ENCODE data around the gene ZDHHC20. TPM values are rescaled to one million over a fixed set of nuclear protein-coding genes. Genes with fewer than 3 reads are reported as not detected.

Gene ZDHHC20
- total and polyA plus RNA-seq, 10 of the 15 experiments (the other 5 are each of a cell fraction or from before 2014, with no cell fraction given), result 8.6 to 57.8 (median 41.7) TPM

GRCh38 chr13:21450936-21451335 is 8.2 kb downstream of the ZDHHC20 start (continued):
- TF ChIP-seq CTCF (IDR thresholded peaks at IDR 0.05 in 2 of 3, conservative IDR thresholded peaks at IDR 0.05 in 1 of 3; ENCODE audit: control insufficient read depth in 2 of 3, extremely low read depth in 1 of 3, insufficient read depth in 1 of 3, low read depth in 3 of 3, low read length in 3 of 3), result no peak
- TF ChIP-seq SPI1 (IDR thresholded peaks at IDR 0.05; ENCODE audit: borderline replicate concordance, insufficient read depth, low read depth, low read length), result no peak
- no peak for TF ChIP-seq ZNF592 (IDR thresholded peaks at IDR 0.05)
- no peak for TF ChIP-seq TARDBP (IDR thresholded peaks at IDR 0.05; ENCODE audit: borderline replicate concordance)
- TF ChIP-seq NFYA (IDR thresholded peaks at IDR 0.05; ENCODE audit: borderline replicate concordance, low read depth, low read length), result no peak

GRCh38 chr13:21446656-21447055 is 12.4 kb downstream of the ZDHHC20 start:
- Histone ChIP-seq H3K27me3 (replicated peaks in 1 of 2; ENCODE audit: control insufficient read depth in 2 of 2, insufficient read depth in 2 of 2, low read length in 1 of 2) (no peaks in the 10 kb centered on the region), H3K4me2 (ENCODE audit: control insufficient read depth, insufficient read depth) (no peak overlapping the region), H3K4me1 (ENCODE audit: control insufficient read depth, insufficient read depth, low read length) (no peaks in the 10 kb centered on the region), H4K20me1 (ENCODE audit: control insufficient read depth, insufficient read depth) (no peaks in the 10 kb centered on the region), H3K27ac (ENCODE audit: control insufficient read depth, insufficient read depth) (no peak overlapping the region), H3K36me3 (ENCODE audit: control insufficient read depth in 2 of 2, insufficient read depth in 2 of 2, low read length in 1 of 2) (no peaks in the 10 kb centered on the region), H3K9me3 (replicated peaks; ENCODE audit: control insufficient read depth, insufficient read depth, low read length) (peaks cover 3% of the 10 kb centered on the region; the same call in 1 of the 3 replicates), H3K4me3 (no peak overlapping the region), H2AFZ (ENCODE audit: control insufficient read depth, low read depth, low read length) (no peak overlapping the region), H3K9ac (ENCODE audit: control insufficient read depth, insufficient read depth, low read length) (no peak overlapping the region), H3K79me2 (ENCODE audit: control insufficient read depth, insufficient read depth, low read length) (peaks cover 14% of the 10 kb centered on the region)
- WGBS (ENCODE audit: insufficient coverage, insufficient replicate concordance, low lambda C conversion rate, missing lambda C conversion rate), result 97% methylated on average over 2 of the region's 2 CpGs
- ChIA-PET CTCF (no interaction called here), POLR2A (no interaction called here), SMC1A (ENCODE audit: uncharacterized antibody, unreplicated experiment) (no interaction called here), RAD21 (ENCODE audit: unreplicated experiment) (no interaction called here)
- no peak for DNase-seq (ENCODE audit: low read depth, low spot score)
- ATAC-seq, result no peak
- in situ Hi-C loops (cut with MboI) (no loop called here), intact Hi-C loops (cut with micrococcal nuclease; ENCODE audit: unreplicated experiment) (no loop called here)
- TF ChIP-seq ZSCAN29 (IDR thresholded peaks at IDR 0.05) (no peak), RAD51 (IDR thresholded peaks at IDR 0.05) (no peak), BCLAF1 (IDR thresholded peaks at IDR 0.05) (no peak), TBL1XR1 (IDR thresholded peaks at IDR 0.05; ENCODE audit: low read depth, low read length) (no peak), CHD2 (IDR thresholded peaks at IDR 0.05; ENCODE audit: borderline replicate concordance, low read depth, low read length) (no peak), STAT3 (IDR thresholded peaks at IDR 0.05; ENCODE audit: low read depth, low read length) (no peak)
- no TSS peak for BruUV-seq (replicated peaks)
- no peak for FAIRE-seq
